GM19193 (cell line): ENCODE measurements around the gene C2orf92.

ENCODE experiments used
- POLR2A ChIP-seq: IDR thresholded peaks from 4 replicates; pipeline ENCODE4 v1.6.1; 2011; ENCODE audit not compliant: insufficient read depth, insufficient read length; ENCODE audit errors: extremely low read depth

C2orf92 gene

GRCh38 chr2:97716695-97717612 lies 47.4 kb downstream of the C2orf92 start:
- TF ChIP-seq POLR2A, result no peak

GRCh38 chr2:97717613-97717995 lies 48.1 kb downstream of the C2orf92 start:
- no peak for TF ChIP-seq POLR2A

- no peak for TF ChIP-seq POLR2A
These were observed 48.8 kb downstream of the C2orf92 start for GRCh38 chr2:97718051-97718882.

DNA sequence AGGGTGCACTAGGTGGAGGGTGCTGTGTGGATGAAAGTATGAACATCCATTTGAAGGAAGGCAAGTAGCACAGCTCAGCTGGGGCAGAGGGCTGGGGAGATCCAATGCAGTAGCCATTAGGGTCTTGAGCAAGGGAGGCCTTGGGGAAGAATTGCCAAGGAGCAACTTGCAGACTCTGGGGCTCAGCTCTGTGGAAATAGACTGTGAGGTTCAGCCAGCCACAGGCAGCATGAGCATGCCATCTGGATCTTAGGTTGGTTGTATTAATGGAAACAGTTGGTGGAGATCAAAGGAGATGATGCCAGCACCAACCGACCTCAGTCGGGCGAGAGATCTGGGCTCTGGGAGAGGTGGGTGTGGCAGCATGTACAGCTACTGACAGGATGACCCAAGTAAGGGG lies 49.4 kb downstream of the C2orf92 start:
- TF ChIP-seq POLR2A, result no peak

GRCh38 chr2:97719362-97720155 lies 50.0 kb downstream of the C2orf92 start:
- TF ChIP-seq POLR2A, result no peak

DNA sequence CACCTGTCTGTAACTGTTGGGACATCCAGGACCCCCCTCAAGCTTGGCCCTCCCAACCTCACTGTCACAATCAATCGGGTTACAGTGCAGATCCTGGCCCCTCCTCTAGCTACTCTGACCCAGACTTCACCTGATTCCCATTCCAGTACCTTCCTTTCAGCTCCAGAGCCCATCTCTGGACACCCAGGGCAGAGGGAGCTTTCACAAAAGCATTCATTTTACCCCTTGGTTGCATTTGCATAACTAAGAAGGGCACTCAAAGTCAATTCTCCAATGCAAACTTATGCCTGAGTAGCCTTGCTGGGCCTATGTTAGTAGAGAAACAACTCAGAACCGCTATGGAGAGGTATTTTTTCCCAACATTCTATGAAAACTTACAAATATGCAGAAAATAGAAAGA lies 51.2 kb downstream of the C2orf92 start:
- TF ChIP-seq POLR2A, result no peak

- no peak for TF ChIP-seq POLR2A
These were observed 52.7 kb downstream of the C2orf92 start for GRCh38 chr2:97722227-97722626.

- no peak for TF ChIP-seq POLR2A
These were observed 53.9 kb downstream of the C2orf92 start for GRCh38 chr2:97723156-97724072.

- no peak for TF ChIP-seq POLR2A
These were observed 54.5 kb downstream of the C2orf92 start for GRCh38 chr2:97724073-97724410.

GRCh38 chr2:97724501-97724900 lies 55.0 kb downstream of the C2orf92 start:
- no peak for TF ChIP-seq POLR2A

- no peak for TF ChIP-seq POLR2A
These were observed 55.6 kb downstream of the C2orf92 start for GRCh38 chr2:97724946-97725688.

DNA sequence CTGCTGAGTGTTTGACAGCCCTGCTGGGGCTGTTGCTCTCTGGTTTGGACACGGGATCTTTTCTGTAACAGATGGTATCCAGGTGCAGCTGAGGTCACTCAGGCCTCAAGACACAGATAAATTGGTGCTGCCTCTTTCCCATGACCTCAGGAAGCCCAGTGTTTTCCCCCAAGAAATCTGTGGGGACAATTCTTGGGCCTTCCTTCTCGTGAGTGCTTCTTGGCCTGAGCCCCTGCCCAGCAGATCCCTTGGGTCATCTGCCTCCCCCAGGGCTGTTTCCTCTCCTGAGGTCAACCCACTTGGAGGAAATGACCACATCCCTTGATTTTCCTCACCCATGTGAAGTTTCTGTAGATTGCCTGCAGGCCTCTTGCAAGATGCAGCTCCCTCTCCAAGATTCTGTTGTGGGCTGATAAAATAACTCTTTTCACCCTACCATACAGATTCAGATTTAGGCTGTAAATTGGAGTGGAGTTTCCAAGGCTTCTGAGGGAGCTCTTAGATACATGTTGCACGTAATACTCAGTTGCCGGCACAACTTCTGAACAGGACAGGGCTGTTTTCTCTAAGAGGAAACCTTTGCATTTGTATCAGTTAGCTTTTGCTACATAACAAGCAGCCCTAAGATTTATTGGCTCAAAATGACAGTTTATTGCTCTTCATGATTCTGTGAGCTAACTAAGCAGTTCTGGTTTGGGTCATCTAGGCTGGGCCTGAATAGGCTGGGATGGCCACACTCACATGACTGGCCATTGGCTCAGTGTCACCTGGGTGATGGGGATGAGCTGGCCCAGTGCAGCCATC lies 57.0 kb downstream of the C2orf92 start:
- TF ChIP-seq POLR2A, result no peak

DNA sequence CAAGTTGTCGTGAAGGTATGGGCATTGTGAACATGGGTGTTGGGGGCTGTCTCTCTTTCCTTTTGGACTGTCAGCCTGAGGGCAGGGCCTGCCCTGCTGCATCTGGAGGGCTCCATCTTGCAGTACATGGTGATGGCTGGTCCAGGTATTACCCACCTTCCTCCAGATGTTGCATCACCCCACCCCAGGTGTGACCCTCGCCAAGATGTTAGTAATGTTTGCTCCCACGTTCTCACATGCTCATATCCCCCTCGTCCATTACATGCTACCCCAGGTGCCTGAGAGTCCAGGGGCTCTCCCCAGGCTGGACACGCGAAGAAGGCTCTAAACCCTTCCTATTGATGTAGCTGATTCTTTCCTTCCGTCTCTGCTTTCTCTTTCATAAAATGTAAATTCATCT lies 57.8 kb downstream of the C2orf92 start:
- TF ChIP-seq POLR2A, result no peak
